ENCODE data around the gene DCST2. TPM values are rescaled to one million over a fixed set of nuclear protein-coding genes. Genes with fewer than 3 reads are reported as not detected.
A peak's percentile ranks its signal among the peaks of the same experiment; 100 is the strongest.

DCST2 gene
- total and polyA plus RNA-seq, 9 of the 15 experiments (the other 6 are each of a cell fraction or from before 2014, with no cell fraction given): 0.09 to 0.49 (median 0.11) TPM; not detected in 3

DNA sequence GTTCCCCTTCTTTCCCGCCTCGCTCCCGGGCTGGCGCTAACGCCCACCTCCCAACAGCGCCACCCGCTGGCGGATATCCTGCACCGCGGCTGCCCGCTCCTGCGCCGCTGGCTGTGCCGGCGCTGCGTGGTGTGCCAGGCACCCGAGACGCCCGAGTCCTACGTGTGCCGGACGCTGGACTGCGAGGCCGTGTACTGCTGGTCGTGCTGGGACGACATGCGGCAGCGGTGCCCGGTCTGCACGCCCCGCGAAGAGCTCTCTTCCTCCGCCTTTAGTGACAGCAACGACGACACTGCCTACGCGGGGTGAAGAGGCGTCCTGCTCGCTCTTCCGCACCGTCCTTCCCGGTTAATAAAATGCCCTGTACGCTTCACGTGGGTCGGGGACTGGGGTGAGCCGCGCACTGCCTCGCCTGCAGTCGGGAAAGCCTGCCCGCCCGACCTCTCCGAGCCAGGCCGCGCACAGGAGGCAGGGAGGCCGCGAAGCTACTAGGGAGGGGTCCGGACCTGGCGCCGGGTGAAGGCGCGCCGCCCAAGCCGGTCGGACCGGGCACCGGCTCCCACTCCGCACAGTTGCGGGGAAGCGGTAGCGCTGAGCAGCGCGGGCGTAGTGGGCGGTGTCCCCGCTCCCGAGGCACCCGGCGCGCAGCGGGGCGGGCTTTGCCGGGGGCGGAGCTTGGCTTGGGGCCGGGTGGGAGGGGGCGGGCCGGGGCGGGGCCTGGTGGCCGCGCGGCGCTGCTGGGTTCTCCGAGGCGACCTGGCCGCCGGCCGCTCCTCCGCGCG lies 17.2 kb upstream of the DCST2 start, which contains the start of gene ADAM15 (continued):
- TF ChIP-seq, protein P1, sequence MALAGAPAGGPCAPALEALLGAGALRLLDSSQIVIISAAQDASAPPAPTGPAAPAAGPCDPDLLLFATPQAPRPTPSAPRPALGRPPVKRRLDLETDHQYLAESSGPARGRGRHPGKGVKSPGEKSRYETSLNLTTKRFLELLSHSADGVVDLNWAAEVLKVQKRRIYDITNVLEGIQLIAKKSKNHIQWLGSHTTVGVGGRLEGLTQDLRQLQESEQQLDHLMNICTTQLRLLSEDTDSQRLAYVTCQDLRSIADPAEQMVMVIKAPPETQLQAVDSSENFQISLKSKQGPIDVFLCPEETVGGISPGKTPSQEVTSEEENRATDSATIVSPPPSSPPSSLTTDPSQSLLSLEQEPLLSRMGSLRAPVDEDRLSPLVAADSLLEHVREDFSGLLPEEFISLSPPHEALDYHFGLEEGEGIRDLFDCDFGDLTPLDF (CRISPR knock-in tag; IDR thresholded peaks at IDR 0.05): peak; percentile 75; the same call in 1 of the 2 replicates
- TF ChIP-seq, protein P2, sequence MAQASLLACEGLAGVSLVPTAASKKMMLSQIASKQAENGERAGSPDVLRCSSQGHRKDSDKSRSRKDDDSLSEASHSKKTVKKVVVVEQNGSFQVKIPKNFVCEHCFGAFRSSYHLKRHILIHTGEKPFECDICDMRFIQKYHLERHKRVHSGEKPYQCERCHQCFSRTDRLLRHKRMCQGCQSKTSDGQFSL (CRISPR knock-in tag; IDR thresholded peaks at IDR 0.05): 0 out of 2 replicates have a peak, but pooled peaks have one; percentile 60
- TF ChIP-seq, protein P2 (tag; IDR thresholded peaks at IDR 0.05): no peak
- peak; percentile 76 for TF ChIP-seq SMARCE1 (IDR thresholded peaks at IDR 0.05)
- peak; percentile 38; the same call in 1 of the 2 replicates for TF ChIP-seq KDM2B (CRISPR knock-in tag; IDR thresholded peaks at IDR 0.05)
- TF ChIP-seq JUND (IDR thresholded peaks at IDR 0.05; ENCODE audit: borderline replicate concordance, low read depth, low read length): peak; percentile 50; the same call in 1 of the 2 replicates
- TF ChIP-seq JUND (tag; IDR thresholded peaks at IDR 0.05; ENCODE audit: borderline replicate concordance, low read depth, low read length): peak; percentile 26; the same call in 1 of the 3 replicates
- 0 out of 2 replicates have a peak, but pooled peaks have one; percentile 8 for TF ChIP-seq MEF2D (tag; conservative IDR thresholded peaks at IDR 0.05; ENCODE audit: low read depth)
- TF ChIP-seq ZBTB7A (IDR thresholded peaks at IDR 0.05; ENCODE audit: borderline replicate concordance, control insufficient read depth, low read depth, low read length): peak; percentile 70; the same call in 1 of the 2 replicates
- peak; percentile 36; the same call in 1 of the 2 replicates for TF ChIP-seq CREB1 (IDR thresholded peaks at IDR 0.05)
- TF ChIP-seq CREB1 (CRISPR knock-in tag; IDR thresholded peaks at IDR 0.05): peak; percentile 68
- peak; percentile 64; the same call in 1 of the 2 replicates for TF ChIP-seq SAFB (IDR thresholded peaks at IDR 0.05; ENCODE audit: borderline replicate concordance, low read depth, low read length)
- 0 out of 2 replicates have a peak, but pooled peaks have one; percentile 51 for TF ChIP-seq NR3C1 (CRISPR knock-in tag; IDR thresholded peaks at IDR 0.05)
- no peak for TF ChIP-seq SMAD2 (IDR thresholded peaks at IDR 0.05; ENCODE audit: low read depth, low read length)

Measured in K562 (cell line).